ENCODE data around the gene PTPRN2.

PTPRN2 gene

GRCh38 chr7:158449266-158449665 is 138.4 kb downstream of the PTPRN2 start:
- TF ChIP-seq, protein P1, sequence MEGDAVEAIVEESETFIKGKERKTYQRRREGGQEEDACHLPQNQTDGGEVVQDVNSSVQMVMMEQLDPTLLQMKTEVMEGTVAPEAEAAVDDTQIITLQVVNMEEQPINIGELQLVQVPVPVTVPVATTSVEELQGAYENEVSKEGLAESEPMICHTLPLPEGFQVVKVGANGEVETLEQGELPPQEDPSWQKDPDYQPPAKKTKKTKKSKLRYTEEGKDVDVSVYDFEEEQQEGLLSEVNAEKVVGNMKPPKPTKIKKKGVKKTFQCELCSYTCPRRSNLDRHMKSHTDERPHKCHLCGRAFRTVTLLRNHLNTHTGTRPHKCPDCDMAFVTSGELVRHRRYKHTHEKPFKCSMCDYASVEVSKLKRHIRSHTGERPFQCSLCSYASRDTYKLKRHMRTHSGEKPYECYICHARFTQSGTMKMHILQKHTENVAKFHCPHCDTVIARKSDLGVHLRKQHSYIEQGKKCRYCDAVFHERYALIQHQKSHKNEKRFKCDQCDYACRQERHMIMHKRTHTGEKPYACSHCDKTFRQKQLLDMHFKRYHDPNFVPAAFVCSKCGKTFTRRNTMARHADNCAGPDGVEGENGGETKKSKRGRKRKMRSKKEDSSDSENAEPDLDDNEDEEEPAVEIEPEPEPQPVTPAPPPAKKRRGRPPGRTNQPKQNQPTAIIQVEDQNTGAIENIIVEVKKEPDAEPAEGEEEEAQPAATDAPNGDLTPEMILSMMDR (IDR thresholded peaks at IDR 0.05; ENCODE audit: low read depth, low read length): no peak
- no peak for DNase-seq (ENCODE audit: extremely low read depth, low read depth)

GRCh38 chr7:158448430-158449100 is 139.1 kb downstream of the PTPRN2 start:
- TF ChIP-seq, protein P1 (IDR thresholded peaks at IDR 0.05; ENCODE audit: low read depth, low read length): no peak
- no peak for DNase-seq (ENCODE audit: extremely low read depth, low read depth)

GRCh38 chr7:158447506-158448171 is 140.0 kb downstream of the PTPRN2 start:
- no peak for DNase-seq (ENCODE audit: extremely low read depth, low read depth)
- TF ChIP-seq, protein P1 (IDR thresholded peaks at IDR 0.05; ENCODE audit: low read depth, low read length): no peak

DNA sequence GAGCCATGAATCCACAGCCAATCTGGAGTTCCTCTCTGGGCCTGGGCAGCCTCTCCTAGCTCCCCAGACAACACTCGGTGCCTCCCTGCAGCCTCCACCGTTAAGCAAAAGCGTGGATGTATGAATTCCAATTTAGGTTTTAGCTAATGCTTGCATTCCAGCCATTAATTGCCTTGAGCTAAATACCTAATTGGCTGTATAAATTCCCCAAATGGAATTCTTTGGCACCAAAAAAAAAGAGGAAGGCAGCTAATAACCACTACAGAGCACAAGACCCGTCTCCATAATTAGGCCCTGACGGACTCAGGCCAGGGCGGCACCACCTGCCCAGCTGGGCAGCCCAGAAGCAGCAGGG is 140.5 kb downstream of the PTPRN2 start:
- TF ChIP-seq, protein P1 (IDR thresholded peaks at IDR 0.05; ENCODE audit: low read depth, low read length): no peak
- no peak for DNase-seq (ENCODE audit: extremely low read depth, low read depth)

- TF ChIP-seq, protein P1 (IDR thresholded peaks at IDR 0.05; ENCODE audit: low read depth, low read length): no peak
- no peak for DNase-seq (ENCODE audit: extremely low read depth, low read depth)
Observed at GRCh38 chr7:158446706-158447105, 140.9 kb downstream of the PTPRN2 start.

- TF ChIP-seq, protein P1 (IDR thresholded peaks at IDR 0.05; ENCODE audit: low read depth, low read length): no peak
- DNase-seq (ENCODE audit: extremely low read depth, low read depth): no peak
Observed at GRCh38 chr7:158446281-158446680, 141.3 kb downstream of the PTPRN2 start.

DNA sequence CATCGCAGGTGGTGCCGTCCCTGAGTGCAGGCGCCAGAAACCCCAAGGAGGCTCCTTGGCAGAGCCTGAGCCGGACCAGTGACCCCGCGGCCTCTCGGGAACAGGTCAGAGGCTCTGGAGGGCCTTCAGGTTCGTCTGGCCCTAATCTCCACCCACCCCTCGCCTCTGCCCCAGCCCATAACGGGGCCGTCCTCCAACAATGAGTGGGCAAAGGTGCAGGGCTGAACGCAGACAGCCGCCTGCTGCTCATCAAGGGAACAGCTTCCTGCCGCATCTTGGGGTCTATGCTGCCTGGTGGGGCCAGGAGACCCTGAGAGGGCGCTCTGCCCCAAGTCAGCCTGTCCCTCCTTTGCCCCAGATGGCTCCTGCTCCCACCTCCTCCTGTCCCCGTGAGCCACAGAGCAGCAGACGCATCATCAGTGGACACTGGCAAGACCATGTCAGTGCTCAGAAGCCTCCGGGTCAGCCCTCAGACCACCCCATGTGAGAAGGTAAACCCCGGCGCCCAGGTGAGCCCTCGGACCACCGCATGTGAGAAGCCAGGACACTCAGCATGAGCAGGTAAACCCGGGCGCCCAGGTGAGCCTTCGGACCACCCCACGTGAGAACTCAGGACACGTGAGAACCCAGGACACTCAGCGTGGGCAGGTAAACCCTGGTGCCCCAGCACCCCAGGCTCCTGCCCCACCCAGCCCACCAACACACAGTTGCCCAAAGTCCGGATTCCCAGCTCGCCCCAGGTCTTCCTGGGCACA is 142.0 kb downstream of the PTPRN2 start:
- no peak for DNase-seq (ENCODE audit: extremely low read depth, low read depth)
- TF ChIP-seq, protein P1 (IDR thresholded peaks at IDR 0.05; ENCODE audit: low read depth, low read length): no peak

Measured in AG09319 (cell line).